ENCODE measurements around the gene VTN. TPM values are rescaled to one million over a fixed set of nuclear protein-coding genes. Genes with fewer than 3 reads are reported as not detected.

VTN gene
- total and polyA plus RNA-seq, 2 donors (not counting 1 experiment from before 2014, with no cell fraction given), result 0.34 to 0.36 TPM

GRCh38 chr17:28394337-28395116 lies 24.4 kb upstream of the VTN start:
- ChIA-PET CTCF (no interaction called here), POLR2A (no interaction called here)
- no peak overlapping the region for H2AFZ ChIP-seq (ENCODE audit: insufficient read depth, low read depth, low read length, poor library complexity, severe bottlenecking)
- intact Hi-C loops (cut with micrococcal nuclease), result no loop called here
- ATAC-seq (ENCODE audit: low read depth) (no peak), DNase-seq (no peak)
- WGBS (ENCODE audit: insufficient coverage), result 86% methylated on average over 2 of the region's 7 CpGs
- peaks cover 3% of the 10 kb centered on the region for H3K4me1 Mint-ChIP-seq
- no peak for TF ChIP-seq EZH2 (IDR thresholded peaks at IDR 0.05; ENCODE audit: borderline replicate concordance, insufficient read depth, low read depth, low read length, poor library complexity, severe bottlenecking)
- TF ChIP-seq, protein P1, sequence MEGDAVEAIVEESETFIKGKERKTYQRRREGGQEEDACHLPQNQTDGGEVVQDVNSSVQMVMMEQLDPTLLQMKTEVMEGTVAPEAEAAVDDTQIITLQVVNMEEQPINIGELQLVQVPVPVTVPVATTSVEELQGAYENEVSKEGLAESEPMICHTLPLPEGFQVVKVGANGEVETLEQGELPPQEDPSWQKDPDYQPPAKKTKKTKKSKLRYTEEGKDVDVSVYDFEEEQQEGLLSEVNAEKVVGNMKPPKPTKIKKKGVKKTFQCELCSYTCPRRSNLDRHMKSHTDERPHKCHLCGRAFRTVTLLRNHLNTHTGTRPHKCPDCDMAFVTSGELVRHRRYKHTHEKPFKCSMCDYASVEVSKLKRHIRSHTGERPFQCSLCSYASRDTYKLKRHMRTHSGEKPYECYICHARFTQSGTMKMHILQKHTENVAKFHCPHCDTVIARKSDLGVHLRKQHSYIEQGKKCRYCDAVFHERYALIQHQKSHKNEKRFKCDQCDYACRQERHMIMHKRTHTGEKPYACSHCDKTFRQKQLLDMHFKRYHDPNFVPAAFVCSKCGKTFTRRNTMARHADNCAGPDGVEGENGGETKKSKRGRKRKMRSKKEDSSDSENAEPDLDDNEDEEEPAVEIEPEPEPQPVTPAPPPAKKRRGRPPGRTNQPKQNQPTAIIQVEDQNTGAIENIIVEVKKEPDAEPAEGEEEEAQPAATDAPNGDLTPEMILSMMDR (IDR thresholded peaks at IDR 0.05), result no peak
- H3K27ac ChIP-seq (ENCODE audit: low read length in 2 of 2), result no peak overlapping the region
- no peaks in the 10 kb centered on the region for H3K27me3 ChIP-seq (replicated peaks in 1 of 4; ENCODE audit: control extremely low read depth in 1 of 4, control insufficient read depth in 3 of 4, insufficient read depth in 4 of 4, low read length in 3 of 4)
- H3K27ac Mint-ChIP-seq, result no peak overlapping the region
- peaks cover 0 to 32% of the 10 kb centered on the region in 2 experiments for H3K36me3 ChIP-seq (replicated peaks in 1 of 2; ENCODE audit: control extremely low read depth in 1 of 2, control insufficient read depth in 1 of 2, extremely low read depth in 1 of 2, insufficient read depth in 2 of 2, low read length in 1 of 2)
- H3K9me3 Mint-ChIP-seq (ENCODE audit: insufficient read depth), result no peaks in the 10 kb centered on the region
- no peak overlapping the region for H3K4me3 ChIP-seq (ENCODE audit: control extremely low read depth in 1 of 5, extremely low read depth in 1 of 5, insufficient read depth in 1 of 5, low read depth in 2 of 5, low read length in 4 of 5)
- no peak overlapping the region for H3K4me3 Mint-ChIP-seq
- H4K20me1 ChIP-seq (ENCODE audit: control insufficient read depth, insufficient read depth, low read length, poor library complexity, severe bottlenecking), result no peaks in the 10 kb centered on the region
- H3K4me1 ChIP-seq (ENCODE audit: control insufficient read depth in 2 of 2, insufficient read depth in 2 of 2, low read length in 2 of 2), result no peaks in the 10 kb centered on the region
- no peaks in the 10 kb centered on the region for H3K79me2 ChIP-seq (ENCODE audit: control insufficient read depth, insufficient read depth, low read length)
- H3K27me3 Mint-ChIP-seq, result no peaks in the 10 kb centered on the region
- H3K9ac ChIP-seq (ENCODE audit: low read length), result no peak overlapping the region
- H3K4me2 ChIP-seq (replicated peaks; ENCODE audit: low read depth, low read length, poor library complexity, severe bottlenecking), result no peak overlapping the region
- H3K9me3 ChIP-seq (ENCODE audit: control extremely low read depth in 1 of 3, control insufficient read depth in 2 of 3, insufficient read depth in 1 of 3, low read length in 2 of 3), result no peaks in the 10 kb centered on the region

- CTCF ChIA-PET, result no interaction called here
- DNase-seq (no peak), ATAC-seq (ENCODE audit: low read depth) (no peak)
- WGBS (ENCODE audit: insufficient coverage), result 100% methylated on average over 5 of the region's 10 CpGs
- Histone ChIP-seq H3K9ac (ENCODE audit: low read length) (no peak overlapping the region), H3K4me3 (ENCODE audit: control extremely low read depth in 1 of 5, extremely low read depth in 1 of 5, insufficient read depth in 1 of 5, low read depth in 2 of 5, low read length in 4 of 5) (no peak overlapping the region), H3K27me3 (replicated peaks in 1 of 4; ENCODE audit: control extremely low read depth in 1 of 4, control insufficient read depth in 3 of 4, insufficient read depth in 4 of 4, low read length in 3 of 4) (no peaks in the 10 kb centered on the region), H4K20me1 (ENCODE audit: control insufficient read depth, insufficient read depth, low read length, poor library complexity, severe bottlenecking) (no peaks in the 10 kb centered on the region), H3K36me3 (replicated peaks in 1 of 2; ENCODE audit: control extremely low read depth in 1 of 2, control insufficient read depth in 1 of 2, extremely low read depth in 1 of 2, insufficient read depth in 2 of 2, low read length in 1 of 2) (peaks cover 1 to 44% of the 10 kb centered on the region in 2 experiments), H2AFZ (ENCODE audit: insufficient read depth, low read depth, low read length, poor library complexity, severe bottlenecking) (no peak overlapping the region), H3K4me1 (ENCODE audit: control insufficient read depth in 2 of 2, insufficient read depth in 2 of 2, low read length in 2 of 2) (no peaks in the 10 kb centered on the region), H3K4me2 (replicated peaks; ENCODE audit: low read depth, low read length, poor library complexity, severe bottlenecking) (no peak overlapping the region), H3K27ac (ENCODE audit: low read length in 2 of 2) (no peak overlapping the region), H3K9me3 (ENCODE audit: control extremely low read depth in 1 of 3, control insufficient read depth in 2 of 3, insufficient read depth in 1 of 3, low read length in 2 of 3) (no peaks in the 10 kb centered on the region), H3K79me2 (ENCODE audit: control insufficient read depth, insufficient read depth, low read length) (no peaks in the 10 kb centered on the region)
- Mint-ChIP-seq H3K4me3 (no peak overlapping the region), H3K4me1 (no peaks in the 10 kb centered on the region), H3K27ac (no peak overlapping the region), H3K27me3 (no peaks in the 10 kb centered on the region), H3K9me3 (ENCODE audit: insufficient read depth) (no peaks in the 10 kb centered on the region)
- TF ChIP-seq, protein P1 (IDR thresholded peaks at IDR 0.05), result no peak
- TF ChIP-seq EZH2 (IDR thresholded peaks at IDR 0.05; ENCODE audit: borderline replicate concordance, insufficient read depth, low read depth, low read length, poor library complexity, severe bottlenecking), result no peak
- POLR2A ChIA-PET, result no interaction called here
- intact Hi-C loops (cut with micrococcal nuclease), result no loop called here
Measured at GRCh38 chr17:28392491-28392890, 22.4 kb upstream of the VTN start.
